Neuron (in vitro differentiated cells): ENCODE measurements around the gene RNASE4.
"Not testable (repeated sequence)": the region's sequence is repeated elsewhere in the genome, so short reads cannot be mapped to it uniquely, and the experiment has no call there.

Source experiments
- H2AFZ ChIP-seq: one replicate; pipeline ENCODE4 v1.6.1; 2013; ENCODE audit warnings: low read depth, mild to moderate bottlenecking, inconsistent platforms, low read length, moderate library complexity
- H3K27me3 ChIP-seq: one replicate; pipeline ENCODE4 v1.6.1; 2013; ENCODE audit warnings: low read length; ENCODE audit not compliant: insufficient read depth
- H3K36me3 ChIP-seq: one replicate; pipeline ENCODE4 v1.6.1; 2013; ENCODE audit warnings: low read length; ENCODE audit not compliant: insufficient read depth
- H3K4me1 ChIP-seq: one replicate; pipeline ENCODE4 v1.6.1; 2013; ENCODE audit warnings: low read length; ENCODE audit not compliant: insufficient read depth
- H3K4me3 ChIP-seq: 2 replicates; pipeline ENCODE4 v1.5.1; 2013; ENCODE audit warnings: mild to moderate bottlenecking, low read length, moderate library complexity
- H3K9me3 ChIP-seq: one replicate; pipeline ENCODE4 v1.6.1; 2013; ENCODE audit warnings: low read length

Gene RNASE4

DNA sequence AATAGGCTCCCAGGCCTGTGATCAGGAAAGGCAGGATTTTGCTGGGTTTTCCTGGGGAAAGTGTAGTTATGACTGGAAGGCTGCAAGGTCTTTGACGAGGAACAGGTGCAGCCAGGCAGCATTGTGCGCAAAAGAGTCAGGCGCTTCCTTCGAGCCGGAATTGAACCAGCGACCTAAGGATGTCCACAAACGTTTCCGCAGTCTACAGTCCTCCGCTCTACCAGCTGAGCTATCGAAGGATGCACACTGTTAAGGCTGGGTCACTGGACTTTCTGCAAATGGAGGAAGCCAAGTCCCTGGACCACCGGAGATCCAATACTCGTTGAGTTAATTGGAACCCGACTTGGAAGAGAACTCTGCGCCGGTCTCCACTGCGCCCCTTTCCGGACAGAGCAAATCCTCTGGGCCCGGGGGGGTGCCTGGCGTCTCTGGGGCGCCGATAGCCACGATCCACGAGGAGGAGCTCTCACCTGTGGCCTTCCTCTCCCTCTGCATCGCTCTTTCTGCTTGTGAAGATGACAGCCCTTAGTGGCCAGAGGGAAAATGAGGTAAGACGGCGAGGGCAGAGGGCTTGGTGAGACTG lies 24.5 kb upstream of the RNASE4 start:
- Histone ChIP-seq H3K4me3 (no peak overlapping the region), H2AFZ (no peak overlapping the region), H3K9me3 (no peaks in the 10 kb centered on the region), H3K4me1 (no peaks in the 10 kb centered on the region), H3K27me3 (peaks cover 62% of the 10 kb centered on the region), H3K36me3 (no peaks in the 10 kb centered on the region)

DNA sequence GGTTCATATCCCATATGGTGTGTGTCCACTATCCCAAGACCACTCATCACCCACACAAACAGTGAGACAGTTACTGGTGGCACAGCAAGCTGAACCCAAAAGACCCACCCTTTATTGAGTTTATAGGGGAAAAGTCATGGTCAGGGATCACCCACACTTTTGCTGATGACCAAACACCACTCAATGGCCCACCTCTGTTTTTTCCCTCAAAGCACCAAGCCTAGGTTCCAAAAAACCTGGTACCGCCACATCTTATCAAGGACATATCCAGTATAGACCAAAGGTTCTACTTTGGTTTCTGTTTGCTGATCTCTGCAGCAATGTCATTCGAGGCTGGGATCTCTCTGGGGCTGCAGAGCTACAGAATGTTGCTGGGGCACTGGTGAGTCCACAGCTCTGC lies 23.2 kb upstream of the RNASE4 start:
- Histone ChIP-seq H3K27me3 (peaks cover 59% of the 10 kb centered on the region), H3K4me3 (no peak overlapping the region), H3K4me1 (no peaks in the 10 kb centered on the region), H3K36me3 (no peaks in the 10 kb centered on the region), H2AFZ (no peak overlapping the region), H3K9me3 (no peaks in the 10 kb centered on the region)

DNA sequence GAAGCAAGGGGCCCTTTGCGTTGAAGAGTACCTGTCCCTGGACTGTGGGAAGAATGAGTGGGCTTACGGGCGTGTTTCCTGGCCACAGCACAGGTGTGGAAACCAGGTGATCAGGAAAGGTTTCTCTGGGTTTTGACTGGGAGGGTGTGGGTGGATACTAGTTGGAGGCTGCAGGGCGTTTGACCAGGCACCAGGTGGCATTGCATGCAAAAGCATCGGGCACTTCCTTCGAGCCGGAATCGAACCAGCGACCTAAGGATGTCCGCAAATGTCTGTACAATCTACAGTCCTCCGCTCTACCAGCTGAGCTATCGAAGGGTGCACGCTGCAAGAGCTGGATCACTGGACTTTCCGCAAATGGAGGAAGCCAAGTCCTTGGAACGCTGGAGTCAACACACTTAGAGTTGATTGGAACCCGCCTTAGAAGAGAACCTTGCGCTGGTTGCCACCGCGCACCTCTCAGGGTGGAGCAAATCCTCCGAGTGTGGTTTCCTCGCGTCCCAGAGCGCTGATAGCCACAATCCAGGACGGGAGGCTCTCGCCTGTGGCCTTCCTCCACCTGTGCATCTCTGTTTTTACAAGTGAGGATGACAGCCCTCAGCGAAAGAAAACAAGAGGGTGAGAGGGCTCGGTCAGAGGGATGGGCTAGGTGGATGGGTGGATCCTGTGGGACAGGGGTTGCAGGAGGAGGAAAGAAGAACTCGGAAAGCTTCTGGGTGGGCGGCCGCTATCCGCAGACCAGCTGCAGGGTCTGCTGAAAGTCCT lies 21.2 kb upstream of the RNASE4 start:
- H3K4me1 ChIP-seq, result no peaks in the 10 kb centered on the region
- peaks cover 57% of the 10 kb centered on the region for H3K27me3 ChIP-seq
- H3K9me3 ChIP-seq, result no peaks in the 10 kb centered on the region
- H2AFZ ChIP-seq, result no peak overlapping the region
- peak overlapping the region; percentile 5 for H3K4me3 ChIP-seq
- no peaks in the 10 kb centered on the region for H3K36me3 ChIP-seq

DNA sequence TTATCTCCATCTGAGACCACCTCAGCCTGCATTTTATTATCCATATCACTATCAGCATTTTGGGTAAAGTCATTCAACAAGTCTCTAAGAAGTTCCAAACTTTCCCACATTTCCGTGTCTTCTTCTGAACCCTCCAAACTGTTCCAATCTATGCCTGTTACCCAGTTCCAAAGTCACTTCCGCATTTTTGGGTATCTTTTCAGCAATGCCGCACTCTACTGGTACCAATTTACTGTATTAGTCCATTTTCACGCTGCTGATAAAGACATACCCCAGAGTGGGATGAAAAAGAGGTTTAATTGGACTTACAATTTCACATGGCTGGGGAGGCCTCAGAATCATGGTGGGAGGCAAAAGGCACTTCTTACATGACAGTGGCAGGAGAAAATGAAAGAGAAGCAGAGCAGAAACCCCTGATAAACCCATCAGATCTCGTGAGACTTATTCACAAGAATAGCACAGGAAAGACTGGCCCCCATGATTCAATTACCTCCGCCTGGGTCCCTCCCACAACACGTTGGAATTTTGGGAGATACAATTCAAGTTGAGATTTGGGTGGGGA lies 17.9 kb upstream of the RNASE4 start:
- not testable (repeated sequence) for H3K36me3 ChIP-seq, H3K4me3 ChIP-seq, H3K4me1 ChIP-seq, H2AFZ ChIP-seq, H3K9me3 ChIP-seq
- peaks cover 42% of the 10 kb centered on the region for H3K27me3 ChIP-seq

DNA sequence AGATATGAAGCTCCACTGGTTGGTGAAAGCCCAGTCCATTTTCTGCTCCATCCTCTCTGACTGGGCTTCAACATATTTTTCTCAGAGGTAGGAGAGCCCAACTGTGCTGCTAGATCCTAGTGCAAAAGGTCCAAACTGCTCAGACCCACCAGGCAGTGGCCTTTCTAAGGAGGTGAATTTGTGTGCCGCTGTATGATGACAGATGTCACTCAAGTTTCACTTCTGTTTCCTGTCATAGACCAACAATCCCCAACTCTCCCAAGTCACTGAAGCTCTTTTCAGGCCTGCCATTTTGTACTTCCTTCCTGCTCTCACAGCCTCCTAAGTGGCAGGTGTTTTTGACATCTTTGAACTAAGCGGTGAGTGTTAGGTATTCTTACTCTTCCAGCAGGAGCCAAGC lies 16.4 kb upstream of the RNASE4 start:
- no peaks in the 10 kb centered on the region for H3K36me3 ChIP-seq
- no peaks in the 10 kb centered on the region for H3K4me1 ChIP-seq
- H3K9me3 ChIP-seq, result no peaks in the 10 kb centered on the region
- H3K27me3 ChIP-seq, result peaks cover 27% of the 10 kb centered on the region
- no peak overlapping the region for H3K4me3 ChIP-seq
- H2AFZ ChIP-seq, result no peak overlapping the region

DNA sequence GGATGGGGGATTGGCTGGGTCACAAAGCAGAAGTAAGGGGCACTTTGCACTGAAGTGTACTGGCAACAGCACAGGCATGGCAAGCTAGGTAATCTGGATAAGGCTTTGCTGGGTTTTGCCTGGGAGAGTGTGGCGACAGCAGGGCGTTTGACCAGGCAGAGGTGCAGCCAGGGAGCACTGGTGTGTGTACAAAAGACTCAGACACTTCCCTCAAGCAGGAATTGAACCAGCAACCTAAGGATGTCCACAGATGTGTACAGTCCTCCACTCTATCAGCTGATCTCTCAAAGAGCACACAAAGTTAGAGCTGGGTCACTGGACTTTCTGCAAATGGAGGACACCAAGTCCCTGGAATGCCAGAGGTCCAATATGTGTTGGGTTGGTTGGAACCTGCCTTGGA lies 15.4 kb upstream of the RNASE4 start:
- Histone ChIP-seq H3K4me1 (no peaks in the 10 kb centered on the region), H3K36me3 (no peaks in the 10 kb centered on the region), H3K9me3 (no peaks in the 10 kb centered on the region), H3K27me3 (peaks cover 19% of the 10 kb centered on the region), H3K4me3 (no peak overlapping the region), H2AFZ (no peak overlapping the region)

DNA sequence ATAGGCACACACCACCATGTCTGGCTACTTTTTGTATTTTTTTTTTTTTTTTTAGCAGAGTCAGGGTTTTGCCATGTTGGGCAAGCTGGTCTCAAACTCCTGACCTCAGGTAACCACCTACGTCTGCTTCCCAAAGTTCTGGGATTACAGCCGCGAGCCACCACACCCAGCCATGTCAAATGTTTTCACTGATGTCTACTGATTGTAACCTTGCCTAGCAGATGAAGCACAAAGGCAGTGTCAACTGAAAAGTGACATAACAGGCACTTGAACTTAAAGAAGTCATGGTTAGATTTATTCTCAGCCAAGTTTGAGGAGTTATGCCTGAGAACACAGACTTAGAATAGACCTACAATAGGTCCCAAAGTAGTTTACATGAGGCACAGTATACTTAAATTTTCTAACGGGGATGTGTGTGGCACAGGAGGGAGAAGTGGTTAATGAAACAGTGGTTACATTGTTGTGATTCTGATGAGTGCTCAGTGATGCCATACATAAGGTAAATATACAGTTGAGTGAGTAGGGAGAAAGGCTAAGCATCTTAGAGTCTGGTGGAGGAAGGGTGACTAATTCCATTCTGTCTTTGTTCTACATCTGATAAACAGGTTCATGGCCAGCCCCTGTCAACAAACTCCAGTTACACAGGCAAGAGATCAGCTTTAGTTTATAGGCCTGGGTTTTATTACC lies 12.6 kb upstream of the RNASE4 start:
- no peak overlapping the region for H2AFZ ChIP-seq
- no peaks in the 10 kb centered on the region for H3K36me3 ChIP-seq
- H3K27me3 ChIP-seq, result peaks cover 17% of the 10 kb centered on the region
- no peaks in the 10 kb centered on the region for H3K9me3 ChIP-seq
- no peak overlapping the region for H3K4me3 ChIP-seq
- H3K4me1 ChIP-seq, result no peaks in the 10 kb centered on the region

DNA sequence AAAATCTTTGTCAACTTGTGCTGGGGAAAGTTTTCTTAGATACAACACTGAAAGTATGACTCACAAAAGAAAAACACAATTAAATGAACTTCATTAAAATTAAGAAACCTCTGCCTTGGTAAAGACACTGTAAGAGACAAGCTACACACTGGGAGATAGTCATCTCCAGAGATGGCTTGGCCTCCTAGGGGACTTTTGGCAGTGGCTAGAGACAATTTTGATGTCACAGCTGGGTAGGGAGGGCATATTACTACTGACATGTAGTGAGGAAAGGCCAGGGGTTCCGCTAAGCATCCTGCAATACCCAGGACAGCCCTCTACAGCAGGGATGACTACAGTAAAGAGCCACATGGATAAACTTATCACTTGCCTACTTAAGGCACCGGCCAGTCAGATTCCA lies 8.7 kb upstream of the RNASE4 start:
- H3K27me3 ChIP-seq, result peaks cover 9% of the 10 kb centered on the region
- H3K36me3 ChIP-seq, result no peaks in the 10 kb centered on the region
- no peaks in the 10 kb centered on the region for H3K9me3 ChIP-seq
- no peak overlapping the region for H2AFZ ChIP-seq
- H3K4me3 ChIP-seq, result no peak overlapping the region
- peaks cover 4% of the 10 kb centered on the region for H3K4me1 ChIP-seq

DNA sequence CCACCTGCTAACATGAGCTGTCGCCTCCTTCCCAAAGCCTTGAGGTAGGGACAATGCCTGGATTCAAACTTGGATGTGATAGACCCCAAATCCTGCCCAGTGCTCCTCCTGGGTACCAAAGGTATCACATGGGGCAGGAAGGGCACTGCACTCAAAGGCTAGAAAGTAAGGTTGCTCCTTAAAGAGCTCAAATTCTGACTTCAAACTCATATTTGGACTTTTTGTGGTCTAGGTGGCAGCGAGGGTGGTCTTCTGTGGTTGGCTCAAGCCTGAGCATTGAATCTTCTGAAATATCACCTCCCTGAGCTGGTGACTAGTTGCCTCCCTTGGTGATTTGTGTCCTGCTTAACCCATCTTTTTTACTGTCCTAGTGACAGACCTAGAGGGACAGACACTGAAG lies 8.3 kb upstream of the RNASE4 start:
- Histone ChIP-seq H2AFZ (no peak overlapping the region), H3K9me3 (no peaks in the 10 kb centered on the region), H3K36me3 (no peaks in the 10 kb centered on the region), H3K4me1 (peaks cover 8% of the 10 kb centered on the region), H3K4me3 (no peak overlapping the region), H3K27me3 (peaks cover 9% of the 10 kb centered on the region)

DNA sequence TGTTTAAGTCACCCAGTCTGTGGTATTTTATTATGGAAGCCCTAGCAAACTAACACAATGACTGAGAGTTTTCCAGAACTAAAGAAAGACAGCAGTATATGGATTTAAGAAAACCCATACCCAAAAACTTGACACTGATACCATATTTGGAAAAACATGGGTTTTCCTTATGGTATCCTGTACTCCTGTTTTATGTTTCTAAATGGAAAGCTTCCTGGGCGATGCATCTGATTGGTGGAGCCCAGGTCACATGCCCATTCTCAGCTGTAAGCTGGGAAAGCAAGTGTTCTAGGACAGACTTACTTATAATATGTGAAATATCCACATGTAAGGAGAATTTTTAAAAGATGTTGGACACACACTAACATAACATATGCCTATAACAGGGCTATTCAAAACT lies 4.5 kb upstream of the RNASE4 start:
- Histone ChIP-seq H3K36me3 (no peaks in the 10 kb centered on the region), H3K27me3 (peaks cover 6% of the 10 kb centered on the region), H3K9me3 (no peaks in the 10 kb centered on the region), H3K4me1 (peaks cover 15% of the 10 kb centered on the region), H3K4me3 (no peak overlapping the region), H2AFZ (no peak overlapping the region)

DNA sequence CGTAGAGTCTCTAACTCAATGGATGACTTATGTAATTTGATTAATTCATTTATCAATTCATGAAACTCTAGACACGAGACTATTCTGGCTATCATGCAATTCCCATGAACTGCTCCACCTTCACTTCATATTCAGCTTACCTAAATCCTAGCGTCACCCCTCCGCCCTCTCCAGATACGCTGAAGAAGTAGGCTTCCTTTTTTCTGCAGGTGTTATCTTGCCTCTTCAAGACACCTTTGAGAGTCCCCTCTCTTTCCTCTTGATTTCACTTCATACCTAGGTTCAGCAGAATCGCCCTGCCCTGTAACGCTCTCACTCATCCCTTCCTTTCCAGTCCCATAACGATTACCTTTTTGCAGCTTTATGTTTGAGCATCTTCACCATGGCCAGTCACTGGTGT lies 4.0 kb upstream of the RNASE4 start:
- peaks cover 6% of the 10 kb centered on the region for H3K27me3 ChIP-seq
- no peaks in the 10 kb centered on the region for H3K36me3 ChIP-seq
- peak overlapping the region; percentile 76 for H3K4me3 ChIP-seq
- no peaks in the 10 kb centered on the region for H3K9me3 ChIP-seq
- H3K4me1 ChIP-seq, result peaks cover 18% of the 10 kb centered on the region
- H2AFZ ChIP-seq, result no peak overlapping the region

DNA sequence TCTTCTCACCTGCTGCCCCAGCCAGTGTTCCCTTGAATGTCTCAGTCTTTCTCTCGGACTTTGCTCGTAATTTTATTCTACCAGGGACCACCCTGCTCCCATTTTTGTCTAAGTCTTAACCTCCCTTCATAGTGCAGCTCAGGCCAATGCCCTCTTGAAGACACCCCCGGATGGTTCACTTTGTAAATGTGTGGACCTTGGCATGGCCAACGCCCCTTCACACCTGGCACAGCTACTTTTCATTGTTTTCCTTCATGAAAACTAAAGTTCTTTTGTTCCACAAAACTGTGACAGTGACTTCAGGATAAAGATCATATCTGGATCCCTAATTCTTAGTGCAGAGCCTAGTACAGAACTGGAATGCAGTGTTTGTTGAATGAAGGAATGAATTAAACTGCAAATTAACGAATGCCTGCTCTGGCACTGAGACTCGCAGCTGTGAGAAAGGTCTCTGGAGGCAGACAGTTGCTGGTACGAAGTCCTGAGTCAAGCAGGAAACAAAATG lies 3.5 kb upstream of the RNASE4 start:
- peaks cover 19% of the 10 kb centered on the region for H3K4me1 ChIP-seq
- H3K9me3 ChIP-seq, result no peaks in the 10 kb centered on the region
- H3K4me3 ChIP-seq, result peak overlapping the region; percentile 76
- H2AFZ ChIP-seq, result peak overlapping the region; percentile 73
- H3K36me3 ChIP-seq, result no peaks in the 10 kb centered on the region
- H3K27me3 ChIP-seq, result peaks cover 6% of the 10 kb centered on the region
